ENCODE results near the gene CRELD2. TPM values are rescaled to one million over a fixed set of nuclear protein-coding genes. Genes with fewer than 3 reads are reported as not detected.

CRELD2 gene
- total and polyA plus RNA-seq, 2 of the 4 experiments (the other 2 are of a cell fraction) = 36.2 to 70.7 TPM

DNA sequence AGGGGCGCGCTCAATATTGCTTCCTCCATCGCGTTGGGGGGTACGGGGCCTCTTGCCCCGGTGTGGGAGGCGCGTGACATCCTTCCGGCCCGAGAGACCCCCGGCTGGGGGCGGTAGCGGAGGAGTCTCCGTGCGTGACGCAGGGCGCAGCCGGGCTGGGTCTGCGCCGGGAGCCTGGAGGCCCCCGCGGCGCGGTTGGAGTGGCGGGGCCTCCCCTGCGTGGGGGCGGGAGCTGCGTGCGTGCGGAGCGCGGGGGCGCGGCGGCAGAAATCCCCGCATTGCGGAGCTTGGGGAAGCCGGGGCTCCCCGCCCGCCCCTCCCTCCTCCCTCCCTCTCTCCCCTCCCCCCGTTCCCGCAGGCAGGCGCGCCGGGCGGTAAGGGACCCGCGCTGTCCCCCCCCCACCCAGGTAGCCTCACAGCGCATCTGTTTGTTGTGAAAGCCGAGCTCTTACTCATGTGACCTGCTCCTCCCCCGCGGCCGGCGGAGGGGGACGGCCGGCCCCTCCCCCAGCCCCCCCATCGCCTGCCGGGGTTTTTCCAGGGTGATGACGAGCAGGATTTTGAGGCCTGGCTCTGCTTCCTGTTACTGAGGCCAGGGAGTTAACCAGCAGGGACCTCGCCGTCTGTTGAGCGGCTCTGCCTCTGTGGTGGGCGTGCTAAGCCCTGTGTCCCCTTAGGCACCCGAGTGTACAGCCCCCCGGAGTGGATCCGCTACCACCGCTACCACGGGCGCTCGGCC, 43.7 kb downstream of the CRELD2 start (continued):
- TF ChIP-seq, protein P1, sequence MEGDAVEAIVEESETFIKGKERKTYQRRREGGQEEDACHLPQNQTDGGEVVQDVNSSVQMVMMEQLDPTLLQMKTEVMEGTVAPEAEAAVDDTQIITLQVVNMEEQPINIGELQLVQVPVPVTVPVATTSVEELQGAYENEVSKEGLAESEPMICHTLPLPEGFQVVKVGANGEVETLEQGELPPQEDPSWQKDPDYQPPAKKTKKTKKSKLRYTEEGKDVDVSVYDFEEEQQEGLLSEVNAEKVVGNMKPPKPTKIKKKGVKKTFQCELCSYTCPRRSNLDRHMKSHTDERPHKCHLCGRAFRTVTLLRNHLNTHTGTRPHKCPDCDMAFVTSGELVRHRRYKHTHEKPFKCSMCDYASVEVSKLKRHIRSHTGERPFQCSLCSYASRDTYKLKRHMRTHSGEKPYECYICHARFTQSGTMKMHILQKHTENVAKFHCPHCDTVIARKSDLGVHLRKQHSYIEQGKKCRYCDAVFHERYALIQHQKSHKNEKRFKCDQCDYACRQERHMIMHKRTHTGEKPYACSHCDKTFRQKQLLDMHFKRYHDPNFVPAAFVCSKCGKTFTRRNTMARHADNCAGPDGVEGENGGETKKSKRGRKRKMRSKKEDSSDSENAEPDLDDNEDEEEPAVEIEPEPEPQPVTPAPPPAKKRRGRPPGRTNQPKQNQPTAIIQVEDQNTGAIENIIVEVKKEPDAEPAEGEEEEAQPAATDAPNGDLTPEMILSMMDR (conservative IDR thresholded peaks at IDR 0.05; ENCODE audit: low read depth, low read length) = no peak
- TF ChIP-seq RAD21 (IDR thresholded peaks at IDR 0.05; ENCODE audit: low read length) (no peak), RFX5 (IDR thresholded peaks at IDR 0.05; ENCODE audit: low read depth, low read length) (no peak)

Data from IMR-90 (cell line).